ENCODE data around the gene VGLL4. TPM values are rescaled to one million over a fixed set of nuclear protein-coding genes. Genes with fewer than 3 reads are reported as not detected.

Gene VGLL4
- total and polyA plus RNA-seq, 2 experiments from 2014 or later, result 30.9 to 46.5 TPM

GRCh38 chr3:11604139-11604892 is 39.4 kb downstream of the VGLL4 start:
- Histone ChIP-seq H2AFZ (no peak overlapping the region), H3K4me1 (ENCODE audit: insufficient read depth) (peaks cover 74% of the 10 kb centered on the region), H3K36me3 (ENCODE audit: low read depth) (0 out of 2 replicates have a peak, but pooled peaks cover 3% of the 10 kb centered on the region), H3K79me2 (ENCODE audit: insufficient read depth) (peaks cover 83% of the 10 kb centered on the region), H3K4me2 (ENCODE audit: unreplicated experiment) (peak overlapping the region; percentile 70), H3K27me3 (replicated peaks; ENCODE audit: insufficient read depth) (no peaks in the 10 kb centered on the region), H3K9me2 (ENCODE audit: insufficient read depth) (no peaks in the 10 kb centered on the region), H3K9me3 (ENCODE audit: low read depth) (no peaks in the 10 kb centered on the region), H4K20me1 (ENCODE audit: insufficient read depth) (no peaks in the 10 kb centered on the region), H3K27ac (peak overlapping the region; percentile 96), H3K4me3 (no peak overlapping the region), H3K9ac (peak overlapping the region; percentile 76), H3F3A (ENCODE audit: insufficient read depth) (peaks cover 62% of the 10 kb centered on the region)
- in situ Hi-C loops (cut with MboI), result no loop called here
- 61 to 69% methylated on average over 8 to 15 of the region's 15 CpGs for WGBS, 2 experiments (ENCODE audit: low coverage in 1 of 2, low lambda C conversion rate in 2 of 2, missing lambda C conversion rate in 2 of 2)
- no peak for TF ChIP-seq EZH2 (IDR thresholded peaks at IDR 0.05; ENCODE audit: insufficient read depth, poor library complexity, severe bottlenecking)
- TF ChIP-seq EZH2phosphoT487 (IDR thresholded peaks at IDR 0.05; ENCODE audit: insufficient read depth, low read depth), result no peak
- peak; percentile 90 for DNase-seq

DNA sequence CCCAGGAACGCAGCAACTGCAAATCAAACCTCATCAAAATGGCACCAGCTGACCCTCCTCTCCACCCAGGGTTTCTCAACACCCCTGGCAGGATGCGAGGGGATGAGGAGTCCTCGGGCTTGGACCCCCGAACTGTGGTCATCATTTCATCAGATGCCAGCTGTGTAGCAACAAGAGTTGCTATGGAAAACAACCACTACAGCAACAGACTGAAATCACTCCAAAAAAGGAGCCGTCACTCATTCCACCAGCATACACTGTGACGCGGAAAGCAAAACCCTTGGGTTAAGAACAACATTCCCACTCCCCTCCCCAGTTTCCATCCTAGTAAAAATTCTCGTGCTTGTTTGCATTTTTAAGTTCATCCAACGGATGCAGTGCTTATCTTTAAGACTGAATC is 40.1 kb downstream of the VGLL4 start:
- 15 to 16% methylated on average over 9 of the region's 9 CpGs for WGBS, 2 experiments (ENCODE audit: low coverage in 1 of 2, low lambda C conversion rate in 2 of 2, missing lambda C conversion rate in 2 of 2)
- Histone ChIP-seq H3K27ac (peak overlapping the region; percentile 96), H3K9me3 (ENCODE audit: low read depth) (no peaks in the 10 kb centered on the region), H3K4me1 (ENCODE audit: insufficient read depth) (peaks cover 76% of the 10 kb centered on the region), H3K4me2 (ENCODE audit: unreplicated experiment) (peak overlapping the region; percentile 70), H3K36me3 (ENCODE audit: low read depth) (0 out of 2 replicates have a peak, but pooled peaks cover 3% of the 10 kb centered on the region), H3K9ac (peak overlapping the region; percentile 76), H3K79me2 (ENCODE audit: insufficient read depth) (peaks cover 83% of the 10 kb centered on the region), H3K27me3 (replicated peaks; ENCODE audit: insufficient read depth) (no peaks in the 10 kb centered on the region), H4K20me1 (ENCODE audit: insufficient read depth) (no peaks in the 10 kb centered on the region), H3F3A (ENCODE audit: insufficient read depth) (peaks cover 63% of the 10 kb centered on the region), H3K9me2 (ENCODE audit: insufficient read depth) (no peaks in the 10 kb centered on the region), H3K4me3 (no peak overlapping the region), H2AFZ (no peak overlapping the region)
- TF ChIP-seq EZH2phosphoT487 (IDR thresholded peaks at IDR 0.05; ENCODE audit: insufficient read depth, low read depth) (no peak), EZH2 (IDR thresholded peaks at IDR 0.05; ENCODE audit: insufficient read depth, poor library complexity, severe bottlenecking) (no peak)
- DNase-seq, result peak; percentile 70
- in situ Hi-C loops (cut with MboI), result no loop called here

- peaks cover 76% of the 10 kb centered on the region for H3K4me1 ChIP-seq (ENCODE audit: insufficient read depth)
- H3K4me3 ChIP-seq, result 0 out of 2 replicates have a peak overlapping the region, but pooled peaks have one; percentile 2
- peak overlapping the region; percentile 70 for H3K4me2 ChIP-seq (ENCODE audit: unreplicated experiment)
- no peaks in the 10 kb centered on the region for H3K27me3 ChIP-seq (replicated peaks; ENCODE audit: insufficient read depth)
- WGBS, 2 experiments (ENCODE audit: low coverage in 1 of 2, low lambda C conversion rate in 2 of 2, missing lambda C conversion rate in 2 of 2), result 41 to 49% methylated on average over 5 of the region's 5 CpGs
- H3K79me2 ChIP-seq (ENCODE audit: insufficient read depth), result peaks cover 83% of the 10 kb centered on the region
- no peaks in the 10 kb centered on the region for H4K20me1 ChIP-seq (ENCODE audit: insufficient read depth)
- no peaks in the 10 kb centered on the region for H3K9me3 ChIP-seq (ENCODE audit: low read depth)
- no peaks in the 10 kb centered on the region for H3K9me2 ChIP-seq (ENCODE audit: insufficient read depth)
- no peak for DNase-seq
- in situ Hi-C loops (cut with MboI), result no loop called here
- peak overlapping the region; percentile 96 for H3K27ac ChIP-seq
- H2AFZ ChIP-seq, result no peak overlapping the region
- no peak for TF ChIP-seq EZH2phosphoT487 (IDR thresholded peaks at IDR 0.05; ENCODE audit: insufficient read depth, low read depth)
- TF ChIP-seq EZH2 (IDR thresholded peaks at IDR 0.05; ENCODE audit: insufficient read depth, poor library complexity, severe bottlenecking), result no peak
- H3K9ac ChIP-seq, result peak overlapping the region; percentile 76
- H3K36me3 ChIP-seq (ENCODE audit: low read depth), result 0 out of 2 replicates have a peak, but pooled peaks cover 3% of the 10 kb centered on the region
- peaks cover 69% of the 10 kb centered on the region for H3F3A ChIP-seq (ENCODE audit: insufficient read depth)
Observed at GRCh38 chr3:11602886-11603527, 40.7 kb downstream of the VGLL4 start.

DNA sequence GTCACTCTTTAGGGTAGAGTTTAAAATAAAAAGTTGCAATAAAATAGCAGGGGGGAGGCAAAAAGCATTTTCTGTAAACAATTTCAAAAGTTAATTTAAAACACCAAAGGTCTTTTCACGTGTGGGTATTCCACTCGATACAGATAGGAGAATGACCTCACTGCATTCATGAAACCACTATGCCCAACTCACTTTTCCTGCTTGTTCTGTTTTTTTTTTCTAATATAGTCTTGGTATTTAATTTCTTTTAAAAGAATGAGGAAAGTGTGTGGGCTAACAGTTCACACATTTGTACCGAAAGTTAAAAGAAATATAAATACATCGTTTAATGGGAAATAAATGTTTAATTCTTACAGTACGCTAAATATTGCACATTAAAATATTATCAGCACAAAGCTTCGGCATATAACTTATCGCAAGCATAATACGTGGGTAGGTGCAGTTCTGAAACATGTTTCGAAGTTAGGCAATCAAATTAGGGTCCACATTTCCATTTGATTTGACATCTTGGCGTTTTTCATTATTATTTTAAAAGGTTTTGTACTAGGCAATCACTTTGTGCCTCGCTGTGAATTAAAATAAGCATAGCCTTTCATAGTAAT is 41.4 kb downstream of the VGLL4 start:
- Histone ChIP-seq H3K4me3 (peak overlapping the region; percentile 47), H3K9me3 (ENCODE audit: low read depth) (no peaks in the 10 kb centered on the region), H3K9ac (peak overlapping the region; percentile 76), H2AFZ (no peak overlapping the region), H3K9me2 (ENCODE audit: insufficient read depth) (no peaks in the 10 kb centered on the region), H3K27me3 (replicated peaks; ENCODE audit: insufficient read depth) (no peaks in the 10 kb centered on the region), H3K4me2 (ENCODE audit: unreplicated experiment) (peak overlapping the region; percentile 70), H4K20me1 (ENCODE audit: insufficient read depth) (no peaks in the 10 kb centered on the region), H3K79me2 (ENCODE audit: insufficient read depth) (peaks cover 83% of the 10 kb centered on the region), H3K27ac (peak overlapping the region; percentile 96), H3F3A (ENCODE audit: insufficient read depth) (peaks cover 68% of the 10 kb centered on the region), H3K36me3 (ENCODE audit: low read depth) (0 out of 2 replicates have a peak, but pooled peaks cover 3% of the 10 kb centered on the region), H3K4me1 (ENCODE audit: insufficient read depth) (peaks cover 71% of the 10 kb centered on the region)
- DNase-seq, result no peak
- TF ChIP-seq EZH2phosphoT487 (IDR thresholded peaks at IDR 0.05; ENCODE audit: insufficient read depth, low read depth), result no peak
- TF ChIP-seq EZH2 (IDR thresholded peaks at IDR 0.05; ENCODE audit: insufficient read depth, poor library complexity, severe bottlenecking), result no peak
- in situ Hi-C loops (cut with MboI), result no loop called here
- 56 to 58% methylated on average over 11 of the region's 11 CpGs for WGBS, 2 experiments (ENCODE audit: low coverage in 1 of 2, low lambda C conversion rate in 2 of 2, missing lambda C conversion rate in 2 of 2)

Data from GM23248 (cell line).